GM12878 (cell line): ENCODE measurements around the gene ADRB1. TPM values are rescaled to one million over a fixed set of nuclear protein-coding genes. Genes with fewer than 3 reads are reported as not detected.

Experiments used
- ATAC-seq: fragments of 200-7000 bp; cut with Tn5 transposase; 3 replicates; pipeline ENCODE4 v1.9.1; 2020; ENCODE audit warnings: mild to moderate bottlenecking, moderate library complexity
- BruUV-seq: library from RNA; stranded (reverse); fragments of 400-500 nt; replicated peaks from 2 replicates; lab custom pipeline; 2021; lab: Mats Ljungman, UMichigan
- CTCF ChIA-PET: fragments of 300-600 bp; sonication (Branson Sonifier 250); formaldehyde crosslinking; extraction: SDS; loops from one replicate; lab custom pipeline; 2021; ENCODE audit warnings: inconsistent platforms; lab: Yijun Ruan, JAX
- POLR2A ChIA-PET: fragments of 350-600 bp; formaldehyde crosslinking; extraction: SDS; loops from one replicate; lab custom pipeline; 2021; ENCODE audit warnings: inconsistent platforms; lab: Charles Lee
- RAD21 ChIA-PET: fragments of 300-600 bp; sonication (Branson Sonifier 250); formaldehyde crosslinking; loops from one replicate; lab custom pipeline; 2023; ENCODE audit warnings: antibody characterized with exemption; ENCODE audit not compliant: unreplicated experiment; lab: Charles Lee
- SMC1A ChIA-PET: fragments of 300-600 bp; sonication (Branson Sonifier 250); formaldehyde crosslinking; loops from one replicate; lab custom pipeline; 2023; ENCODE audit not compliant: unreplicated experiment, uncharacterized antibody; lab: Charles Lee
- DNase-seq: peaks from one replicate; pipeline ENCODE4 v3.0.0-alpha.2; 2011; ENCODE audit warnings: low read depth, low spot score
- FAIRE-seq: peaks from 3 replicates; lab custom pipeline; 2011; peaks lifted over from hg19 to GRCh38; lab: Jason Lieb, UNC
- H2AFZ ChIP-seq: 2 replicates; pipeline ENCODE4 v1.6.0; 2011; ENCODE audit warnings: low read depth, low read length, control low read depth; ENCODE audit not compliant: control insufficient read depth
- H3K27ac ChIP-seq: 2 replicates; pipeline ENCODE4 v1.5.1; 2011; ENCODE audit warnings: control low read depth; ENCODE audit not compliant: control insufficient read depth, insufficient read depth
- H3K27me3 ChIP-seq, 2 experiments: replicated peaks in 1 of 2; 2 replicates each; pipeline versions ENCODE4 v1.6.0 to v1.6.1; 2011; ENCODE audit warnings: low read length in 1 of 2; ENCODE audit not compliant: control insufficient read depth in 2 of 2, insufficient read depth in 2 of 2
- H3K36me3 ChIP-seq, 2 experiments: 2 replicates each; pipeline ENCODE4 v1.5.1; 2011; ENCODE audit warnings: low read length in 1 of 2; ENCODE audit not compliant: control insufficient read depth in 2 of 2, insufficient read depth in 2 of 2
- H3K4me1 ChIP-seq: 2 replicates; pipeline ENCODE4 v1.6.1; 2011; ENCODE audit warnings: mild to moderate bottlenecking, low read length, moderate library complexity, mixed read lengths; ENCODE audit not compliant: control insufficient read depth, insufficient read depth
- H3K4me2 ChIP-seq: 2 replicates; pipeline ENCODE4 v1.6.0; 2011; ENCODE audit warnings: control low read depth; ENCODE audit not compliant: control insufficient read depth, insufficient read depth
- H3K4me3 ChIP-seq: fragments of 200-600 bp; sonication (generic); 2 replicates; pipeline ENCODE4 v1.5.1; 2016
- H3K79me2 ChIP-seq: 2 replicates; pipeline ENCODE4 v1.6.0; 2011; ENCODE audit warnings: low read length; ENCODE audit not compliant: control insufficient read depth, insufficient read depth
- H3K9ac ChIP-seq: 2 replicates; pipeline ENCODE4 v1.8.0; 2011; ENCODE audit warnings: low read length, control low read depth, mixed read lengths; ENCODE audit not compliant: control insufficient read depth, insufficient read depth
- H3K9me3 ChIP-seq: replicated peaks from 3 replicates; pipeline ENCODE4 v1.5.1; 2011; ENCODE audit warnings: mild to moderate bottlenecking, low read length; ENCODE audit not compliant: control insufficient read depth, insufficient read depth
- H4K20me1 ChIP-seq: 2 replicates; pipeline ENCODE4 v1.6.0; 2011; ENCODE audit not compliant: control insufficient read depth, insufficient read depth
- CTCF ChIP-seq, 3 experiments: IDR thresholded peaks in 2 of 3; conservative IDR thresholded peaks in 1 of 3; 2 replicates each; pipeline ENCODE4 v1.5.1; 2011; ENCODE audit warnings: low read depth in 3 of 3, low read length in 3 of 3, mild to moderate bottlenecking in 3 of 3, control low read depth in 2 of 3, moderate library complexity in 2 of 3, inconsistent platforms in 1 of 3, mixed read lengths in 1 of 3; ENCODE audit not compliant: control insufficient read depth in 2 of 3, insufficient read depth in 1 of 3; ENCODE audit errors: extremely low read depth in 1 of 3
- ESRRA ChIP-seq: IDR thresholded peaks from 2 replicates; pipeline ENCODE4 v1.6.1; 2012; ENCODE audit warnings: mild to moderate bottlenecking, low read length, improper control_type of control experiment
- HDAC6 ChIP-seq: fragments of 200-600 bp; sonication (generic); IDR thresholded peaks from one replicate; pipeline ENCODE4 v1.8.0; 2017; ENCODE audit warnings: antibody characterized with exemption; ENCODE audit not compliant: unreplicated experiment
- IRF4 ChIP-seq: IDR thresholded peaks from 2 replicates; pipeline ENCODE4 v1.6.1; 2011; ENCODE audit warnings: low read depth, low read length
- KDM1A ChIP-seq: fragments of 200-600 bp; sonication (generic); IDR thresholded peaks from 2 replicates; pipeline ENCODE4 v1.6.1; 2016; ENCODE audit warnings: borderline replicate concordance
- SMC3 ChIP-seq: IDR thresholded peaks from 2 replicates; pipeline ENCODE4 v1.6.1; 2011; ENCODE audit warnings: low read length, improper control_type of control experiment, borderline replicate concordance
- ZBED1 ChIP-seq: IDR thresholded peaks from 2 replicates; pipeline ENCODE4 v1.6.1; 2016; ENCODE audit warnings: borderline replicate concordance
- ZBTB11 ChIP-seq: fragments of 450-650 bp; formaldehyde crosslinking; IDR thresholded peaks from 2 replicates; pipeline ENCODE4 v1.5.0; 2022; ENCODE audit warnings: mild to moderate bottlenecking, missing genetic modification characterization
- ZNF207 ChIP-seq: fragments of 450-650 bp; IDR thresholded peaks from 2 replicates; pipeline ENCODE4 v1.6.1; 2014; ENCODE audit warnings: antibody characterized with exemption, mild to moderate bottlenecking, borderline replicate concordance
- WGBS: methylation state at CpG from one replicate; pipeline ENCODE4 v1.1.6; 2016; ENCODE audit warnings: low lambda C conversion rate; ENCODE audit not compliant: insufficient replicate concordance, insufficient coverage; ENCODE audit errors: missing lambda C conversion rate; 5-methylcytosine and 5-hydroxymethylcytosine counted together
- in situ Hi-C: fragments of 300-500 bp; cut with MboI; formaldehyde crosslinking; loops from 9 replicates; pipeline ENCODE4 v1.14.3; 2018; ENCODE audit warnings: mixed read lengths
- intact Hi-C: fragments of 100-400 bp; cut with micrococcal nuclease; formaldehyde crosslinking; loops from one replicate; pipeline ENCODE4 v1.14.2; 2022; ENCODE audit not compliant: unreplicated experiment
- polyA plus RNA-seq, 11 experiments: library from polyadenylated mRNA; depleted of rRNA in 4 of 11; unstranded in 6 of 11; stranded (reverse) in 5 of 11; fragments of >200 nt; fragmentation: Nextera tagmentation in 4 of 11; fragmentation: Illumina TruSeq in 1 of 11; extraction: Ambion mirVana in 4 of 11; extraction: Trizol in 1 of 11; gene quantifications; 1 replicate in 1 of 11; 2 replicates in 10 of 11; pipeline versions ENCODE4 v1.2.1 to v1.2.3, GENCODE V29; 2011 to 2016; ENCODE audit warnings: inconsistent platforms in 2 of 11, missing spikeins in 2 of 11, low read depth in 1 of 11
- total RNA-seq, 4 experiments: library from RNA; depleted of rRNA in 3 of 4; stranded (reverse); fragments of >200 nt in 3 of 4; fragmentation: Illumina TruSeq in 1 of 4; extraction: Trizol in 1 of 4; gene quantifications; 2 replicates each; pipeline versions ENCODE4 v1.2.1 to v1.2.3, GENCODE V29; 2013 to 2021
- TF ChIP-seq, protein P1 (sequence below): IDR thresholded peaks from 2 replicates; pipeline ENCODE4 v1.6.1; 2012; ENCODE audit warnings: low read depth, low read length, improper control_type of control experiment
- TF ChIP-seq, protein P2 (sequence below): fragments of 450-650 bp; formaldehyde crosslinking; IDR thresholded peaks from 2 replicates; pipeline ENCODE4 v1.4.0; 2020; ENCODE audit warnings: mild to moderate bottlenecking, moderate library complexity
- TF ChIP-seq, protein P3 (sequence below): IDR thresholded peaks from 2 replicates; pipeline ENCODE4 v1.6.1; 2012; ENCODE audit warnings: low read depth, low read length, improper control_type of control experiment

The ADRB1 gene
- total and polyA plus RNA-seq, 10 of the 15 experiments (the other 5 are each of a cell fraction or from before 2014, with no cell fraction given), result 0.26 to 4.5 (median 1.1) TPM

GRCh38 chr10:114070710-114071109 lies 27.0 kb downstream of the ADRB1 start:
- ChIA-PET POLR2A (interaction anchor here (1.2 kb wide), 2 partner anchors 46 to 213 kb away, joined by 3 to 5 read pairs; no protein-coding TSS in a partner anchor), RAD21 (interaction anchor here (1.6 kb wide), 1 partner anchor 24 kb away, joined by 4 read pairs; no protein-coding TSS in a partner anchor), CTCF (interaction anchor here (1.3 to 2.0 kb wide), 3 partner anchors 24 to 198 kb away, joined by 3 to 5 read pairs (median 4); partner anchors contain the start of gene ADRB1), SMC1A (interaction anchor here (0.8 to 1.9 kb wide), 2 partner anchors 25 to 193 kb away, joined by 3 to 8 read pairs; no protein-coding TSS in a partner anchor)
- ATAC-seq, result peak; percentile 62
- in situ Hi-C loops (no loop called here), intact Hi-C loops (no loop called here)
- Histone ChIP-seq H3K9ac (no peak overlapping the region), H3K79me2 (no peaks in the 10 kb centered on the region), H3K4me1 (peaks cover 11% of the 10 kb centered on the region), H3K9me3 (peaks cover under 1% of the 10 kb centered on the region; the same call in 2 of the 3 replicates), H3K4me2 (no peak overlapping the region), H3K27ac (no peak overlapping the region), H3K27me3 (no peaks in the 10 kb centered on the region), H3K4me3 (no peak overlapping the region), H4K20me1 (no peaks in the 10 kb centered on the region), H3K36me3 (no peaks in the 10 kb centered on the region), H2AFZ (no peak overlapping the region)
- DNase-seq, result no peak
- 29% methylated on average over 5 of the region's 5 CpGs for WGBS
- BruUV-seq, result no TSS peak
- peak; percentile 13 for FAIRE-seq
- TF ChIP-seq, protein P1, sequence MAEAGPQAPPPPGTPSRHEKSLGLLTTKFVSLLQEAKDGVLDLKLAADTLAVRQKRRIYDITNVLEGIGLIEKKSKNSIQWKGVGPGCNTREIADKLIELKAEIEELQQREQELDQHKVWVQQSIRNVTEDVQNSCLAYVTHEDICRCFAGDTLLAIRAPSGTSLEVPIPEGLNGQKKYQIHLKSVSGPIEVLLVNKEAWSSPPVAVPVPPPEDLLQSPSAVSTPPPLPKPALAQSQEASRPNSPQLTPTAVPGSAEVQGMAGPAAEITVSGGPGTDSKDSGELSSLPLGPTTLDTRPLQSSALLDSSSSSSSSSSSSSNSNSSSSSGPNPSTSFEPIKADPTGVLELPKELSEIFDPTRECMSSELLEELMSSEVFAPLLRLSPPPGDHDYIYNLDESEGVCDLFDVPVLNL, result no peak
- no peak for TF ChIP-seq ESRRA
- TF ChIP-seq ZBED1, result no peak
- TF ChIP-seq, protein P2, sequence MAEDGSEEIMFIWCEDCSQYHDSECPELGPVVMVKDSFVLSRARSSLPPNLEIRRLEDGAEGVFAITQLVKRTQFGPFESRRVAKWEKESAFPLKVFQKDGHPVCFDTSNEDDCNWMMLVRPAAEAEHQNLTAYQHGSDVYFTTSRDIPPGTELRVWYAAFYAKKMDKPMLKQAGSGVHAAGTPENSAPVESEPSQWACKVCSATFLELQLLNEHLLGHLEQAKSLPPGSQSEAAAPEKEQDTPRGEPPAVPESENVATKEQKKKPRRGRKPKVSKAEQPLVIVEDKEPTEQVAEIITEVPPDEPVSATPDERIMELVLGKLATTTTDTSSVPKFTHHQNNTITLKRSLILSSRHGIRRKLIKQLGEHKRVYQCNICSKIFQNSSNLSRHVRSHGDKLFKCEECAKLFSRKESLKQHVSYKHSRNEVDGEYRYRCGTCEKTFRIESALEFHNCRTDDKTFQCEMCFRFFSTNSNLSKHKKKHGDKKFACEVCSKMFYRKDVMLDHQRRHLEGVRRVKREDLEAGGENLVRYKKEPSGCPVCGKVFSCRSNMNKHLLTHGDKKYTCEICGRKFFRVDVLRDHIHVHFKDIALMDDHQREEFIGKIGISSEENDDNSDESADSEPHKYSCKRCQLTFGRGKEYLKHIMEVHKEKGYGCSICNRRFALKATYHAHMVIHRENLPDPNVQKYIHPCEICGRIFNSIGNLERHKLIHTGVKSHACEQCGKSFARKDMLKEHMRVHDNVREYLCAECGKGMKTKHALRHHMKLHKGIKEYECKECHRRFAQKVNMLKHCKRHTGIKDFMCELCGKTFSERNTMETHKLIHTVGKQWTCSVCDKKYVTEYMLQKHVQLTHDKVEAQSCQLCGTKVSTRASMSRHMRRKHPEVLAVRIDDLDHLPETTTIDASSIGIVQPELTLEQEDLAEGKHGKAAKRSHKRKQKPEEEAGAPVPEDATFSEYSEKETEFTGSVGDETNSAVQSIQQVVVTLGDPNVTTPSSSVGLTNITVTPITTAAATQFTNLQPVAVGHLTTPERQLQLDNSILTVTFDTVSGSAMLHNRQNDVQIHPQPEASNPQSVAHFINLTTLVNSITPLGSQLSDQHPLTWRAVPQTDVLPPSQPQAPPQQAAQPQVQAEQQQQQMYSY (CRISPR knock-in tag), result no peak
- no peak for TF ChIP-seq KDM1A
- TF ChIP-seq ZNF207, result no peak
- no peak for TF ChIP-seq ZBTB11
- TF ChIP-seq IRF4, result no peak
- TF ChIP-seq, protein P3, sequence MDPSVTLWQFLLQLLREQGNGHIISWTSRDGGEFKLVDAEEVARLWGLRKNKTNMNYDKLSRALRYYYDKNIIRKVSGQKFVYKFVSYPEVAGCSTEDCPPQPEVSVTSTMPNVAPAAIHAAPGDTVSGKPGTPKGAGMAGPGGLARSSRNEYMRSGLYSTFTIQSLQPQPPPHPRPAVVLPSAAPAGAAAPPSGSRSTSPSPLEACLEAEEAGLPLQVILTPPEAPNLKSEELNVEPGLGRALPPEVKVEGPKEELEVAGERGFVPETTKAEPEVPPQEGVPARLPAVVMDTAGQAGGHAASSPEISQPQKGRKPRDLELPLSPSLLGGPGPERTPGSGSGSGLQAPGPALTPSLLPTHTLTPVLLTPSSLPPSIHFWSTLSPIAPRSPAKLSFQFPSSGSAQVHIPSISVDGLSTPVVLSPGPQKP, result no peak
- no peak for TF ChIP-seq CTCF (IDR thresholded peaks at IDR 0.05 in 2 of 3, conservative IDR thresholded peaks at IDR 0.05 in 1 of 3; ENCODE audit: control insufficient read depth in 2 of 3, extremely low read depth in 1 of 3, insufficient read depth in 1 of 3, low read depth in 3 of 3, low read length in 3 of 3)
- no peak for TF ChIP-seq SMC3
- no peak for TF ChIP-seq HDAC6
